ENCODE data around the gene ATP11A. TPM values are rescaled to one million over a fixed set of nuclear protein-coding genes. Genes with fewer than 3 reads are reported as not detected.
"Not testable (repeated sequence)": the region's sequence is repeated elsewhere in the genome, so short reads cannot be mapped to it uniquely, and the experiment has no call there.

ATP11A gene
- total RNA-seq, 5 donors from 2014 or later (not counting 1 experiment from before 2014, with no cell fraction given): 35.7 to 57.1 (median 48.5) TPM

DNA sequence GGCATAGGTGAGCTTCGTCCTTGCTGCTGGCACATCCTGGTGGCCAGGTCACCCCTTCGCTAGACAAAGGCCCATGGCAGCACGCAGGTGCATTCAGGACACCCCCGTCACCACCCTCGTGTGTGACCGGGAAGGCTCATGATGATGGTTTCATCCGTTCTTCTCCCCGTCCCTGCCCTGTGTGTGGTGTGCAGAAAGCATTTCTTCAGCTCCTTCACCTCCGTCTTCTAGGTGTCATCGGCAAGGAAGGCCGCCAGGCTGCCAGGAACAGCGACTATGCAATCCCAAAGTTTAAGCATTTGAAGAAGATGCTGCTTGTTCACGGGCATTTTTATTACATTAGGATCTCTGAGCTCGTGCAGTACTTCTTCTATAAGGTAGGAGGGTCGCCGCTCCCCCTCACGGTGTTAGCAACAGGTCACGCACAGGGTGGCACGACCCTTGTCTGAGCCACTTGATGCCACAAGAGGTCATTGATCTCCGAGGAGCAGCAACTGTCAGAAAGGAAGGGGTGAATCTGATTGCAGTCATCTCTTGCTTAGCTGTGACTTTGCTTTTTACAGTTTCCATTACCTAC is 168.2 kb downstream of the ATP11A start:
- WGBS (ENCODE audit: insufficient coverage): 96% methylated on average over 15 of the region's 20 CpGs
- H3K36me3 Mint-ChIP-seq: peaks cover 77% of the 10 kb centered on the region
- peaks cover 15 to 74% of the 10 kb centered on the region in 2 donors for H3K36me3 ChIP-seq (ENCODE audit: control insufficient read depth in 2 of 2, extremely low read depth in 1 of 2, insufficient read depth in 1 of 2, low read length in 1 of 2)

DNA sequence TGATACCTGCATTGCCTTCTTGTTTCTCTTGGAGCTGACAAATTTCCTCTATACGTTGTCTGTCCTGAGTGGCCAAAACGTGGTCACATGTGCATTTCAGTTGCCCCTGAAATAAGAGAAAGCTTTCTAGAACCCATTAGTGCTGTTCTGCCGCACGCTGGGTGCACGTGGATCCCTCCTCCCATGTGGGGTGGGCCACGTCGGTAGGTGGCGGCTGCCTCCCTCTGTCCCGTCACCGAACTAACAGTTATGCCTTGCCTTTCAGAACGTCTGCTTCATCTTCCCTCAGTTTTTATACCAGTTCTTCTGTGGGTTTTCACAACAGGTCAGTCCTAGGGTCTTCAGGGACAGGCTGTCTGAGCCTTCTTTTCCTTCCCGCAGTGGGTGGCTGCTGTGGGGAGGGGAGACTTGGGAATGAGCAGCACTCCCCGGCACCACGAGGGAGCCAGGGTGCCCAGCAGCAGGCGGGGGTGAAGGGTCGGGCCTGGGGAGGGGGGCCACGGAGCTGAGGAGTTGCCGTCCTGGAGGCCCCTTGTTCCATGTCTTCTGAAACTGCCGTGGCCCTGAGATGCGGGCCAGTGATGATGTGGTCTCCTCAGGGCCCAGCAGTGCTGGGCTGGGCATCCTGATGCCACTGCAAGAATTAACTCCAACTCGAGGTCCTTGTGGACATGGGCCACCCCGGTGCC is 169.4 kb downstream of the ATP11A start:
- ATAC-seq (replicated peaks in 1 of 4) (no peak), DNase-seq (peak in 1 of 35 experiments; percentile 5)
- Histone ChIP-seq H3K27me3 (replicated peaks in 1 of 2; ENCODE audit: control insufficient read depth in 2 of 2, extremely low read depth in 1 of 2, insufficient read depth in 2 of 2, low read length in 1 of 2) (no peaks in the 10 kb centered on the region), H3K9me3 (no peaks in the 10 kb centered on the region), H3K36me3 (ENCODE audit: control insufficient read depth in 2 of 2, extremely low read depth in 1 of 2, insufficient read depth in 1 of 2, low read length in 1 of 2) (peaks cover 13 to 64% of the 10 kb centered on the region in 2 donors), H3K27ac (ENCODE audit: low read length) (no peak overlapping the region), H3K4me3 (ENCODE audit: control insufficient read depth in 1 of 2, extremely low read depth in 1 of 2, low read length in 1 of 2) (no peak overlapping the region), H3K4me1 (ENCODE audit: control insufficient read depth in 1 of 2, extremely low read depth in 1 of 2, insufficient read depth in 2 of 2, low read length in 2 of 2) (no peaks in the 10 kb centered on the region)
- ChIA-PET CTCF (no interaction called here), POLR2A (no interaction called here)
- H3K27me3 Mint-ChIP-seq: no peaks in the 10 kb centered on the region
- H3K36me3 Mint-ChIP-seq: peaks cover 67% of the 10 kb centered on the region
- 97% methylated on average over 19 of the region's 22 CpGs for WGBS (ENCODE audit: insufficient coverage)
- no peaks in the 10 kb centered on the region for H3K4me1 Mint-ChIP-seq
- H3K4me3 Mint-ChIP-seq: no peak overlapping the region
- no peaks in the 10 kb centered on the region for H3K9me3 Mint-ChIP-seq
- H3K27ac Mint-ChIP-seq: no peak overlapping the region

More for the DNA sequence above, 168.2 kb downstream of the ATP11A start:
- no peak overlapping the region for H3K27ac Mint-ChIP-seq
- CTCF ChIA-PET: no interaction called here
- no peak overlapping the region for H3K4me3 Mint-ChIP-seq
- H3K4me1 Mint-ChIP-seq: no peaks in the 10 kb centered on the region
- Histone ChIP-seq H3K27ac (ENCODE audit: low read length) (no peak overlapping the region), H3K4me1 (ENCODE audit: control insufficient read depth in 1 of 2, extremely low read depth in 1 of 2, insufficient read depth in 2 of 2, low read length in 2 of 2) (no peaks in the 10 kb centered on the region), H3K27me3 (replicated peaks in 1 of 2; ENCODE audit: control insufficient read depth in 2 of 2, extremely low read depth in 1 of 2, insufficient read depth in 2 of 2, low read length in 1 of 2) (no peaks in the 10 kb centered on the region), H3K9me3 (no peaks in the 10 kb centered on the region), H3K4me3 (ENCODE audit: control insufficient read depth in 1 of 2, extremely low read depth in 1 of 2, low read length in 1 of 2) (no peak overlapping the region)
- no peak for ATAC-seq (replicated peaks in 1 of 4)
- POLR2A ChIA-PET: no interaction called here
- H3K9me3 Mint-ChIP-seq: no peaks in the 10 kb centered on the region
- DNase-seq: no peak
- H3K27me3 Mint-ChIP-seq: no peaks in the 10 kb centered on the region

- Histone ChIP-seq H3K9me3 (no peaks in the 10 kb centered on the region), H3K4me1 (ENCODE audit: control insufficient read depth in 1 of 2, extremely low read depth in 1 of 2, insufficient read depth in 2 of 2, low read length in 2 of 2) (no peaks in the 10 kb centered on the region), H3K36me3 (ENCODE audit: control insufficient read depth in 2 of 2, extremely low read depth in 1 of 2, insufficient read depth in 1 of 2, low read length in 1 of 2) (peaks cover 13 to 59% of the 10 kb centered on the region in 2 donors), H3K27ac (ENCODE audit: low read length) (no peak overlapping the region), H3K27me3 (replicated peaks in 1 of 2; ENCODE audit: control insufficient read depth in 2 of 2, extremely low read depth in 1 of 2, insufficient read depth in 2 of 2, low read length in 1 of 2) (no peaks in the 10 kb centered on the region), H3K4me3 (ENCODE audit: control insufficient read depth in 1 of 2, extremely low read depth in 1 of 2, low read length in 1 of 2) (no peak overlapping the region)
- POLR2A ChIA-PET: no interaction called here
- DNase-seq: no peak
- CTCF ChIA-PET: no interaction called here
- ATAC-seq (replicated peaks in 1 of 4): no peak
- Mint-ChIP-seq H3K4me1 (no peaks in the 10 kb centered on the region), H3K36me3 (peaks cover 64% of the 10 kb centered on the region), H3K27ac (no peak overlapping the region), H3K4me3 (no peak overlapping the region), H3K9me3 (no peaks in the 10 kb centered on the region), H3K27me3 (no peaks in the 10 kb centered on the region)
- 96% methylated on average over 4 of the region's 7 CpGs for WGBS (ENCODE audit: insufficient coverage)
These were observed 170.0 kb downstream of the ATP11A start for GRCh38 chr13:112859817-112860190.

- DNase-seq (no peak), ATAC-seq (replicated peaks in 1 of 4) (no peak)
- H3K27me3 Mint-ChIP-seq: no peaks in the 10 kb centered on the region
- no peak overlapping the region for H3K27ac ChIP-seq (ENCODE audit: low read length)
- H3K27me3 ChIP-seq (replicated peaks in 1 of 2; ENCODE audit: control insufficient read depth in 2 of 2, extremely low read depth in 1 of 2, insufficient read depth in 2 of 2, low read length in 1 of 2): no peaks in the 10 kb centered on the region
- no peak overlapping the region for H3K4me3 ChIP-seq (ENCODE audit: control insufficient read depth in 1 of 2, extremely low read depth in 1 of 2, low read length in 1 of 2)
- no peaks in the 10 kb centered on the region for H3K9me3 ChIP-seq
- H3K4me3 Mint-ChIP-seq: no peak overlapping the region
- H3K9me3 Mint-ChIP-seq: no peaks in the 10 kb centered on the region
- H3K36me3 ChIP-seq (ENCODE audit: control insufficient read depth in 2 of 2, extremely low read depth in 1 of 2, insufficient read depth in 1 of 2, low read length in 1 of 2): peaks cover 10 to 57% of the 10 kb centered on the region in 2 donors
- POLR2A ChIA-PET: interaction anchor here in 1 of 2 donors (0.6 kb wide), 1 partner anchor 429 kb away, joined by 4 read pairs; no protein-coding TSS in a partner anchor
- H3K27ac Mint-ChIP-seq: no peak overlapping the region
- no peaks in the 10 kb centered on the region for H3K4me1 ChIP-seq (ENCODE audit: control insufficient read depth in 1 of 2, extremely low read depth in 1 of 2, insufficient read depth in 2 of 2, low read length in 2 of 2)
- 94% methylated on average over 32 of the region's 32 CpGs for WGBS (ENCODE audit: insufficient coverage)
- no peaks in the 10 kb centered on the region for H3K4me1 Mint-ChIP-seq
- peaks cover 55% of the 10 kb centered on the region for H3K36me3 Mint-ChIP-seq
- CTCF ChIA-PET: no interaction called here
These were observed 172.2 kb downstream of the ATP11A start for GRCh38 chr13:112861876-112862615.

GRCh38 chr13:112863356-112863755 is 173.5 kb downstream of the ATP11A start:
- WGBS (ENCODE audit: insufficient coverage): 100% methylated on average over 11 of the region's 17 CpGs
- H3K27me3 ChIP-seq (replicated peaks in 1 of 2; ENCODE audit: control insufficient read depth in 2 of 2, extremely low read depth in 1 of 2, insufficient read depth in 2 of 2, low read length in 1 of 2); H3K4me3 Mint-ChIP-seq; H3K9me3 ChIP-seq; H3K27ac Mint-ChIP-seq; H3K9me3 Mint-ChIP-seq; H3K27me3 Mint-ChIP-seq; ATAC-seq (replicated peaks in 1 of 4); POLR2A ChIA-PET; H3K27ac ChIP-seq (ENCODE audit: low read length); H3K4me1 ChIP-seq (ENCODE audit: control insufficient read depth in 1 of 2, extremely low read depth in 1 of 2, insufficient read depth in 2 of 2, low read length in 2 of 2); H3K4me3 ChIP-seq (ENCODE audit: control insufficient read depth in 1 of 2, extremely low read depth in 1 of 2, low read length in 1 of 2); H3K4me1 Mint-ChIP-seq; CTCF ChIA-PET: not testable (repeated sequence)
- peak in 1 of 35 experiments; percentile 8 for DNase-seq
- H3K36me3 ChIP-seq (ENCODE audit: control insufficient read depth in 2 of 2, extremely low read depth in 1 of 2, insufficient read depth in 1 of 2, low read length in 1 of 2): peaks cover 12 to 53% of the 10 kb centered on the region in 2 donors
- H3K36me3 Mint-ChIP-seq: peaks cover 57% of the 10 kb centered on the region

DNA sequence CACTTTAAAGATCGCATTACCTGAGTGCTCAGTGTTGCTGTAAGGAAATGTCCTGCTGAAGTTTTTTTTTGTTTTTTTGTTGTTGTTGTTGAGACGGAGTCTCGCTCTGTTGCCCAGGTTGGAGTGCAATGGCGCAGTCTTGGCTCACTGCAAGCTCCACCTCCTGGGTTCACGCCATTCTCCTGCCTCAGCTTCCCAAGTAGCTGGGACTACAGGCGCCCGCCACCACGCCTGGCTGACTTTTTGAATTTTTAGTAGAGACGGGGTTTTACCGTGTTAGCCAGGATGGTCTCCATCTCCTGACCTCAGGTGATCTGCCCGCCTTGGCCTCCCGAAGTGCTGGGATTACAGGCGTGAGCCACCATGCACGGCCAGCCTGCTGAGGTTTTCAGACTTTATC is 175.6 kb downstream of the ATP11A start:
- peaks cover 20 to 33% of the 10 kb centered on the region in 2 donors for H3K36me3 ChIP-seq (ENCODE audit: control insufficient read depth in 2 of 2, extremely low read depth in 1 of 2, insufficient read depth in 1 of 2, low read length in 1 of 2)
- peaks cover 50% of the 10 kb centered on the region for H3K36me3 Mint-ChIP-seq

More for the DNA sequence above, 175.6 kb downstream of the ATP11A start:
- H3K4me1 ChIP-seq (ENCODE audit: control insufficient read depth in 1 of 2, extremely low read depth in 1 of 2, insufficient read depth in 2 of 2, low read length in 2 of 2); ATAC-seq (replicated peaks in 1 of 4); H3K27me3 Mint-ChIP-seq; H3K9me3 ChIP-seq; H3K27ac Mint-ChIP-seq; H3K4me3 ChIP-seq (ENCODE audit: control insufficient read depth in 1 of 2, extremely low read depth in 1 of 2, low read length in 1 of 2); CTCF ChIA-PET; H3K27ac ChIP-seq (ENCODE audit: low read length); H3K9me3 Mint-ChIP-seq; H3K4me3 Mint-ChIP-seq; H3K27me3 ChIP-seq (replicated peaks in 1 of 2; ENCODE audit: control insufficient read depth in 2 of 2, extremely low read depth in 1 of 2, insufficient read depth in 2 of 2, low read length in 1 of 2); POLR2A ChIA-PET; DNase-seq: not testable (repeated sequence)
- 100% methylated on average over 9 of the region's 14 CpGs for WGBS (ENCODE audit: insufficient coverage)
- peaks cover 0 to 16% (median 0%) of the 10 kb centered on the region in 3 donors for H3K4me1 Mint-ChIP-seq

Measured in T-cell (primary cell).